IMR-90 (cell line): ENCODE results near the gene CPEB3. TPM values are rescaled to one million over a fixed set of nuclear protein-coding genes. Genes with fewer than 3 reads are reported as not detected.

Experiments
- ATAC-seq: fragments of 200-7000 bp; cut with Tn5 transposase; 2 replicates; pipeline ENCODE4 v1.9.1; 2020; ENCODE audit warnings: low read depth, mild to moderate bottlenecking, moderate library complexity
- BruUV-seq: library from RNA; stranded (reverse); fragments of 400-500 nt; replicated peaks from 2 replicates; lab custom pipeline; 2021; lab: Mats Ljungman, UMichigan
- CTCF ChIA-PET: fragments of 300-600 bp; formaldehyde crosslinking; extraction: SDS; loops from one replicate; lab custom pipeline; 2021; ENCODE audit warnings: antibody characterized with exemption; lab: Yijun Ruan, JAX
- POLR2A ChIA-PET: fragments of 300-600 bp; sonication (Branson Sonifier 250); formaldehyde crosslinking; loops from one replicate; lab custom pipeline; 2022; ENCODE audit warnings: antibody characterized with exemption; ENCODE audit not compliant: unreplicated experiment; lab: Charles Lee
- DNase-seq: peaks from one replicate; pipeline ENCODE4 v3.0.0; 2013
- H2AFZ ChIP-seq: replicated peaks from 2 replicates; pipeline ENCODE3; 2013; ENCODE audit warnings: low read length, mild to moderate bottlenecking; ENCODE audit not compliant: poor library complexity
- H2AK5ac ChIP-seq: 2 replicates; pipeline ENCODE4 v1.6.1; 2013; ENCODE audit warnings: low read depth, low read length, inconsistent platforms
- H2AK9ac ChIP-seq: replicated peaks from 2 replicates; pipeline ENCODE3; 2013; ENCODE audit warnings: mild to moderate bottlenecking, low read depth, low read length, moderate library complexity; ENCODE audit not compliant: poor library complexity
- H2BK120ac ChIP-seq: 2 replicates; pipeline ENCODE4 v1.6.1; 2013; ENCODE audit warnings: low read depth, low read length, inconsistent platforms
- H2BK15ac ChIP-seq: 3 replicates; pipeline ENCODE4 v1.6.1; 2013; ENCODE audit warnings: low read depth, low read length, inconsistent platforms
- H2BK20ac ChIP-seq: 2 replicates; pipeline ENCODE4 v1.6.1; 2013; ENCODE audit warnings: low read depth, mild to moderate bottlenecking, inconsistent platforms, low read length, moderate library complexity
- H2BK5ac ChIP-seq: 2 replicates; pipeline ENCODE4 v1.6.1; 2013; ENCODE audit warnings: mild to moderate bottlenecking, low read depth, low read length, inconsistent platforms; ENCODE audit not compliant: poor library complexity, severe bottlenecking
- H3K14ac ChIP-seq: replicated peaks from 2 replicates; pipeline ENCODE4 v1.6.1; 2013; ENCODE audit warnings: low read depth, low read length, inconsistent platforms
- H3K18ac ChIP-seq: 2 replicates; pipeline ENCODE4 v1.6.1; 2013; ENCODE audit warnings: low read depth, low read length, control low read depth
- H3K23ac ChIP-seq: 2 replicates; pipeline ENCODE4 v1.6.1; 2013; ENCODE audit warnings: low read depth, low read length, inconsistent platforms
- H3K27ac ChIP-seq: 2 replicates; pipeline ENCODE4 v1.5.1; 2013; ENCODE audit warnings: mild to moderate bottlenecking, control low read depth, low read length; ENCODE audit not compliant: insufficient read depth
- H3K27me3 ChIP-seq: 2 replicates; pipeline ENCODE4 v1.6.1; 2013; ENCODE audit warnings: low read length; ENCODE audit not compliant: control insufficient read depth, insufficient read depth
- H3K36me3 ChIP-seq: 2 replicates; pipeline ENCODE4 v1.6.1; 2013; ENCODE audit warnings: low read length, mixed read lengths; ENCODE audit not compliant: control insufficient read depth, insufficient read depth
- H3K4ac ChIP-seq: 2 replicates; pipeline ENCODE4 v1.6.1; 2013; ENCODE audit warnings: low read depth, low read length, inconsistent platforms
- H3K4me1 ChIP-seq: 2 replicates; pipeline ENCODE4 v1.6.1; 2013; ENCODE audit warnings: low read length, mixed read lengths; ENCODE audit not compliant: control insufficient read depth, insufficient read depth
- H3K4me2 ChIP-seq: 2 replicates; pipeline ENCODE4 v1.6.1; 2013; ENCODE audit warnings: low read depth, mild to moderate bottlenecking, control low read depth, low read length, moderate library complexity
- H3K4me3 ChIP-seq: 2 replicates; pipeline ENCODE4 v1.5.1; 2013; ENCODE audit warnings: low read depth, mild to moderate bottlenecking, control low read depth, low read length, moderate library complexity; ENCODE audit not compliant: insufficient read depth
- H3K56ac ChIP-seq: 2 replicates; pipeline ENCODE4 v1.6.1; 2013; ENCODE audit warnings: low read length, inconsistent platforms; ENCODE audit not compliant: insufficient read depth; ENCODE audit errors: extremely low read depth
- H3K79me1 ChIP-seq, 2 experiments: 2 replicates each; pipeline ENCODE4 v1.6.1; 2013; ENCODE audit warnings: low read length in 2 of 2, inconsistent platforms in 1 of 2, low read depth in 1 of 2
- H3K9ac ChIP-seq: 2 replicates; pipeline ENCODE4 v1.6.1; 2013; ENCODE audit warnings: low read depth, low read length, control low read depth
- H3K9me1 ChIP-seq: 2 replicates; pipeline ENCODE4 v1.6.1; 2013; ENCODE audit warnings: low read length, inconsistent platforms; ENCODE audit not compliant: insufficient read depth
- H3K9me3 ChIP-seq: 2 replicates; pipeline ENCODE4 v1.6.1; 2013; ENCODE audit warnings: low read length; ENCODE audit not compliant: control insufficient read depth, insufficient read depth
- H4K20me1 ChIP-seq: 2 replicates; pipeline ENCODE4 v1.6.1; 2013; ENCODE audit warnings: low read length, inconsistent platforms; ENCODE audit not compliant: insufficient read depth
- H4K5ac ChIP-seq: 2 replicates; pipeline ENCODE4 v1.6.1; 2013; ENCODE audit warnings: mild to moderate bottlenecking, low read depth, low read length, control low read depth
- H4K8ac ChIP-seq, 2 experiments: 2 replicates each; pipeline ENCODE4 v1.6.1; 2013; ENCODE audit warnings: low read depth in 2 of 2, low read length in 2 of 2, control low read depth in 1 of 2, inconsistent platforms in 1 of 2
- H4K91ac ChIP-seq: 2 replicates; pipeline ENCODE4 v1.6.1; 2013; ENCODE audit warnings: low read depth, low read length, inconsistent platforms; ENCODE audit not compliant: insufficient read depth
- CHD1 ChIP-seq: IDR thresholded peaks from 2 replicates; pipeline ENCODE4 v1.6.1; 2012; ENCODE audit warnings: low read depth, low read length, improper control_type of control experiment
- CTCF ChIP-seq: conservative IDR thresholded peaks from 2 replicates; pipeline ENCODE4 v1.5.1; 2012; ENCODE audit warnings: mild to moderate bottlenecking, low read depth, low read length, improper control_type of control experiment
- ELK1 ChIP-seq: fragments of 150-350 bp; IDR thresholded peaks from 2 replicates; pipeline ENCODE4 v1.6.1; 2016; ENCODE audit warnings: low read depth, mild to moderate bottlenecking, low read length, moderate library complexity, borderline replicate concordance
- MAFK ChIP-seq: IDR thresholded peaks from 2 replicates; pipeline ENCODE4 v1.6.1; 2012; ENCODE audit warnings: low read depth, low read length, improper control_type of control experiment
- MXI1 ChIP-seq: IDR thresholded peaks from 2 replicates; pipeline ENCODE4 v1.6.1; 2012; ENCODE audit warnings: low read depth, mild to moderate bottlenecking, low read length, moderate library complexity, borderline replicate concordance
- NFE2L2 ChIP-seq: fragments of 150-350 bp; IDR thresholded peaks from 2 replicates; pipeline ENCODE4 v1.6.1; 2016; ENCODE audit warnings: low read depth, mild to moderate bottlenecking, low read length
- POLR2A ChIP-seq: IDR thresholded peaks from 2 replicates; pipeline ENCODE4 v1.6.1; 2012; ENCODE audit warnings: mild to moderate bottlenecking, low read depth, low read length
- RAD21 ChIP-seq: IDR thresholded peaks from 2 replicates; pipeline ENCODE4 v1.6.1; 2012; ENCODE audit warnings: low read length, improper control_type of control experiment
- SMC3 ChIP-seq: fragments of 150-350 bp; IDR thresholded peaks from 2 replicates; pipeline ENCODE4 v1.6.1; 2016; ENCODE audit warnings: low read depth, mild to moderate bottlenecking, antibody characterized with exemption, low read length, moderate library complexity
- WGBS, 2 experiments: methylation state at CpG; one replicate each; pipeline versions ENCODE4 v1.1.5 to v1.1.7; 2013; ENCODE audit warnings: missing lambda C conversion rate in 2 of 2; ENCODE audit not compliant: insufficient read length in 1 of 2; ENCODE audit errors: extremely low coverage in 2 of 2; 5-methylcytosine and 5-hydroxymethylcytosine counted together
- dilution Hi-C: fragments of 300-500 bp; cut with HindIII; formaldehyde crosslinking; loops from one replicate; pipeline ENCODE4 v1.14.3; 2018; ENCODE audit warnings: low sequenced_read_pairs; ENCODE audit not compliant: unreplicated experiment
- in situ Hi-C: fragments of 300-500 bp; cut with MboI; formaldehyde crosslinking; loops from 3 replicates; pipeline ENCODE4 v1.14.3; 2019; ENCODE audit warnings: low sequenced_read_pairs, inconsistent platforms, mixed read lengths
- intact Hi-C: fragments of 100-400 bp; cut with micrococcal nuclease; formaldehyde crosslinking; loops from 2 replicates; pipeline ENCODE4 v1.10.0; 2022
- polyA plus RNA-seq, 3 experiments: library from polyadenylated mRNA; depleted of rRNA; stranded (reverse); fragments of >200 nt; gene quantifications; 2 replicates each; pipeline ENCODE4 v1.2.3, GENCODE V29; 2012; ENCODE audit warnings: low replicate concordance in 1 of 3
- total RNA-seq: library from RNA; depleted of rRNA; stranded (reverse); fragments of >200 nt; gene quantifications from 2 replicates; pipeline ENCODE4 v1.2.3, GENCODE V29; 2012

CPEB3 gene
- total and polyA plus RNA-seq, 2 of the 4 experiments (the other 2 are of a cell fraction), result 0.18 to 0.36 TPM

DNA sequence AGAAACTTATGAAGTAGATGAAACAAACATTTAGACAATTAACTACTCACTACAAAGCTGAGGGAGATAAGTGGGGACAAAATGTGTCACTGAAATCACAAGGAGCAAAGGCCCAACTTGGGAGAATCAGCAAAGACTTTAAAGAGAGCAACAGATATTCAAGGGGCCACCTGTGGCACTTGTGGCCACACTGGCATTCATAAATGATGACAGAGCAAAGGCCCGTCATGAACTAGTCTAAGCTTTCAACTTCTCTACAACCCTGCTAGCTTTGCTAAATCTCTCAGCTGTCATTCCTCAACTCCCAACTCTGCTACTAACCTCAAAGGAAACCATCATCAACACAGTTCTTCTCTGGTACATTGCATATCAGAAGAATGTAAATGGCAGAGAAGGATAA, 178.4 kb downstream of the CPEB3 start:
- dilution Hi-C loops (no loop called here), intact Hi-C loops (no loop called here), in situ Hi-C loops (no loop called here)
- Histone ChIP-seq H2AK5ac (no peak overlapping the region), H2AK9ac (no peak overlapping the region), H3K14ac (no peak overlapping the region), H2BK20ac (no peak overlapping the region), H4K91ac (no peak overlapping the region), H3K23ac (no peak overlapping the region), H3K4me1 (peaks cover 5% of the 10 kb centered on the region), H3K27me3 (no peaks in the 10 kb centered on the region), H3K4me3 (no peak overlapping the region), H3K56ac (no peak overlapping the region), H3K36me3 (no peaks in the 10 kb centered on the region), H3K9me1 (peaks cover 3% of the 10 kb centered on the region; the same call in 1 of the 2 replicates), H4K20me1 (no peaks in the 10 kb centered on the region; the same call in 1 of the 2 replicates), H3K79me1 (no peaks in the 10 kb centered on the region; a peak in 1 of 4 replicates), H2AFZ (no peak overlapping the region), H3K9ac (no peak overlapping the region), H3K4me2 (no peak overlapping the region), H3K18ac (no peak overlapping the region), H3K27ac (no peak overlapping the region), H4K5ac (no peak overlapping the region), H2BK15ac (no peak overlapping the region), H3K4ac (no peak overlapping the region), H3K9me3 (no peaks in the 10 kb centered on the region), H4K8ac (no peak overlapping the region), H2BK120ac (no peak overlapping the region), H2BK5ac (no peak overlapping the region)
- CTCF ChIA-PET, result interaction anchor here (1.0 kb wide), 1 partner anchor 11 kb away, joined by 3 read pairs; no protein-coding TSS in a partner anchor
- DNase-seq, result no peak
- ATAC-seq, result no peak
- WGBS, 2 experiments, result no CpG with 5 or more reads among the region's 1 CpG
- POLR2A ChIA-PET, result no interaction called here
- no TSS peak for BruUV-seq
- no peak for TF ChIP-seq POLR2A
- TF ChIP-seq CHD1, result no peak
- TF ChIP-seq MAFK, result no peak
- no peak for TF ChIP-seq NFE2L2
- TF ChIP-seq RAD21, result no peak
- no peak for TF ChIP-seq SMC3
- TF ChIP-seq ELK1, result no peak
- no peak for TF ChIP-seq MXI1
- TF ChIP-seq CTCF, result no peak
